Activated T-helper 2 cell treated with anti-CD3 and anti-CD28 coated beads, Interferon-gamma antibody, Interleukin-2, Interleukin-4, amounts not matched to agents 10 μg/mL and 5 μg/mL and 100 μg/mL, durations not matched to agents 14 hours and 24 hours and 36 hours (primary cell): ENCODE data around the gene ITPR2. TPM values are rescaled to one million over a fixed set of nuclear protein-coding genes. Genes with fewer than 3 reads are reported as not detected.
A peak's percentile ranks its signal among the peaks of the same experiment; 100 is the strongest.
"Not testable (repeated sequence)": the region's sequence is repeated elsewhere in the genome, so short reads cannot be mapped to it uniquely, and the experiment has no call there.

Source experiments
- DNase-seq: peaks from one replicate; pipeline ENCODE4 v3.0.0; 2021; ENCODE audit warnings: low spot score
- H3K27ac Mint-ChIP-seq: one replicate; pipeline ENCODE4 v1.8.0; 2021; ENCODE audit warnings: mixed read lengths
- H3K27me3 Mint-ChIP-seq: one replicate; pipeline ENCODE4 v1.8.0; 2021; ENCODE audit warnings: low read depth, mixed read lengths
- H3K36me3 Mint-ChIP-seq: one replicate; pipeline ENCODE4 v1.8.0; 2021; ENCODE audit warnings: low read depth, mixed read lengths
- H3K4me1 Mint-ChIP-seq: one replicate; pipeline ENCODE4 v1.8.0; 2021; ENCODE audit warnings: low read depth, mixed read lengths
- H3K4me3 Mint-ChIP-seq: one replicate; pipeline ENCODE4 v1.8.0; 2021; ENCODE audit warnings: low read depth, mild to moderate bottlenecking, moderate library complexity, mixed read lengths
- H3K9me3 Mint-ChIP-seq: one replicate; pipeline ENCODE4 v1.8.0; 2021; ENCODE audit warnings: mixed read lengths
- intact Hi-C: fragments of 100-400 bp; cut with micrococcal nuclease; formaldehyde crosslinking; loops from one replicate; pipeline ENCODE4 v1.15.1; 2023
- total RNA-seq: library from RNA; stranded (reverse); gene quantifications from 2 replicates; pipeline ENCODE4 v1.2.3, GENCODE V29; 2022

Gene ITPR2
- total RNA-seq, 1 donor from 2014 or later = 49.3 TPM

GRCh38 chr12:26659930-26660329 is 173.1 kb downstream of the ITPR2 start:
- Mint-ChIP-seq H3K36me3 (peaks cover 40% of the 10 kb centered on the region), H3K4me3 (no peak overlapping the region), H3K9me3 (no peaks in the 10 kb centered on the region), H3K4me1 (no peaks in the 10 kb centered on the region), H3K27ac (no peak overlapping the region), H3K27me3 (no peaks in the 10 kb centered on the region)
- no peak for DNase-seq
- intact Hi-C loops = no loop called here

DNA sequence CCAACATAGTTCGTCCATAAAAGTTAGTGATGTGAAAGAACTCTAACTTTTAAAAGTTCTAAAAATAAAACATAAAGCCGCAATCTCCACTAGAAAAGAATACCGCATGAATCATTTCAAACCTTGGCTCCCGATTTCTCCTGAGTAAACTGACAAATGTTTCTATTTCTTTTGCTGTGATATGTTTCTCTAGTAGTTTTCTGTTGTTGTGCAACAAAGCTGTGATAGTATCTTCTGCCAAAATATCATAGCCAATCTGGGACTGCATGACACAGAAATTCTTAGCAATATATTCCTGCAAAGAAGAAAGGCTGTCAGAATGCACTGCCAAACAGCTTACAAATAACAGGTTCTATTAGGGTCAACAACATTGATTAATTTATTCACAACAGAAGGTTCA is 174.0 kb downstream of the ITPR2 start:
- Mint-ChIP-seq H3K27ac (no peak overlapping the region), H3K4me1 (no peaks in the 10 kb centered on the region), H3K9me3 (no peaks in the 10 kb centered on the region), H3K36me3 (peaks cover 44% of the 10 kb centered on the region), H3K27me3 (no peaks in the 10 kb centered on the region), H3K4me3 (no peak overlapping the region)
- intact Hi-C loops = no loop called here
- DNase-seq = no peak

DNA sequence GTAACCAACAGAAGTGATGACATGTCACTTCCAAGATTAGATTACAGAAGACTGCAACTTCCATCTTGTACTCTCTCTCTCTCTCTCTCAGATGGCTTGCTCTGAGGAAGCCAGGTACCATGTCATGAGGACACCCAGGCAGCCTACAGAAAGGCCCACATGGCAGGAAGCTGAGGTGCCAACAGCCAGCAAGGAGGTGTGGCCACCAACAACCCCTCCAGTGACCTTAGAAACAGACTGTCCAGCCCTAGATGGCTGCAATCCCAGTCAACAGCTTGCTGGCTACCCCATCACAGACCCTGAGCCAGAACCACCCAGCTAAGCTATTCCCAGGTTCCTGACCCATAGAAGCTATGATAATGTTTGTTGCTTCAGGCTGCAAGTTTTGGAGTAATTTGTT is 178.4 kb downstream of the ITPR2 start:
- peaks cover 66% of the 10 kb centered on the region for H3K36me3 Mint-ChIP-seq

DNA sequence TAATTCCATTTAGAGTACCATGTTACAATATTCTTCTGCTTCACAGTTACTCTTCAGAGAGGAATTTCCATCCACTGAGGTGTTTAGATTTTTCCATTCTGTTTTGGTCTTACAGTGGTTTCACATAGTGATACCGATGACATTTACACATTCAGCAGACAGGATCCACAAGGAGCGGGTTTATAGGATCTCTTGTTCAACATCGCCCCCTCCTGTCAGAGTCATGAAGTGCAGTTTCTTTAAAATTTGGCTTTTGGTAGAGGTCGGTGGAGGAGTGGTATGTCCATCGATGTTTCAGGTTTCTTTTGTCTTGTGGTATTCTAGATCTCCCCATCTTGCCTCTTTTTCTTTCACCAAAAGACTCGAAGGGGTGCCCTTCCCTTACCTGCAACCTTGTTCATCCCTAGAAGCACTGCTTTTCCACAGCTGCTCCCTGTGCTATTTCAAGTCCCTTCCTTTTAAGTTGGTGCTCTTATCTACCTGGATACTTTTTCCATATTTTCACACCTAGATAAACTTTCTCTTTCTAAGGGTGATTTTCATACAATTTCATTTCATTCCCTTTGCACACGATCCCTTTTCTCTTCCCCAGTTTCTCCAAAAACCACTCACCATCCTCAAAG is 181.3 kb downstream of the ITPR2 start:
- Mint-ChIP-seq H3K27me3 (no peaks in the 10 kb centered on the region), H3K4me3 (no peak overlapping the region), H3K9me3 (peaks cover 13% of the 10 kb centered on the region), H3K27ac (no peak overlapping the region), H3K36me3 (peaks cover 58% of the 10 kb centered on the region), H3K4me1 (peaks cover 5% of the 10 kb centered on the region)
- peak; percentile 18 for DNase-seq
- intact Hi-C loops = loop anchor here (2.0 to 5.0 kb wide), 2 partner anchors 531 to 554 kb away; no protein-coding TSS in a partner anchor

More for the DNA sequence above, 178.4 kb downstream of the ITPR2 start:
- Mint-ChIP-seq H3K27ac (no peak overlapping the region), H3K27me3 (no peaks in the 10 kb centered on the region), H3K4me1 (peaks cover 3% of the 10 kb centered on the region), H3K9me3 (peaks cover 13% of the 10 kb centered on the region), H3K4me3 (no peak overlapping the region)
- no peak for DNase-seq
- intact Hi-C loops = loop anchor here (5.0 kb wide), 1 partner anchor 557 kb away; no protein-coding TSS in a partner anchor

- no peaks in the 10 kb centered on the region for H3K27me3 Mint-ChIP-seq
- H3K36me3 Mint-ChIP-seq = peaks cover 53% of the 10 kb centered on the region
- H3K4me1 Mint-ChIP-seq = peaks cover 5% of the 10 kb centered on the region
These were observed 182.0 kb downstream of the ITPR2 start for GRCh38 chr12:26651036-26651435.

DNA sequence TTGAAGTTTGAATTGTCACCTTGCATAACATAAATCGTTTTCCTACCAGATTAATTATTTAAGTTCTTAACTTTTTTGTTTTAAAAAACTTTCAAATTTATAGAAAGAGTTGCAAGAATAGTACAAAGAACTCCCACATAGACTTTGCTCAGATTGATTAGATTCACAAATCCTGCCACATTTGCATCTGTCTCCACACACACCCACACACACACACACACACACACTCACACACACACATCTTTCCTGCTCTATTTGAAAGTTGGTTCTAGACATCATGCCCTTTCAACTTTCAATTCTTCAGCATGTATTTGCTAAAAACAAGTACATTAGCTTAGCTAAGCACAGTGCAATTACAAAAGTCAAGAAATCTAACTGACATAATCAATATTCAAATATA is 184.0 kb downstream of the ITPR2 start:
- peaks cover 13% of the 10 kb centered on the region for H3K9me3 Mint-ChIP-seq
- H3K4me1 Mint-ChIP-seq = peaks cover 6% of the 10 kb centered on the region
- no peak overlapping the region for H3K4me3 Mint-ChIP-seq
- DNase-seq = no peak
- peaks cover 39% of the 10 kb centered on the region for H3K36me3 Mint-ChIP-seq
- H3K27me3 Mint-ChIP-seq = no peaks in the 10 kb centered on the region
- no peak overlapping the region for H3K27ac Mint-ChIP-seq
- intact Hi-C loops = no loop called here

More at GRCh38 chr12:26651036-26651435, 182.0 kb downstream of the ITPR2 start:
- no peak for DNase-seq
- no peak overlapping the region for H3K27ac Mint-ChIP-seq
- no peak overlapping the region for H3K4me3 Mint-ChIP-seq
- peaks cover 13% of the 10 kb centered on the region for H3K9me3 Mint-ChIP-seq
- intact Hi-C loops = loop anchor here (2.0 to 5.0 kb wide), 2 partner anchors 530 to 554 kb away; no protein-coding TSS in a partner anchor

GRCh38 chr12:26648584-26648983 is 184.4 kb downstream of the ITPR2 start:
- Mint-ChIP-seq H3K36me3 (peaks cover 36% of the 10 kb centered on the region), H3K27ac (no peak overlapping the region), H3K27me3 (no peaks in the 10 kb centered on the region), H3K4me3 (no peak overlapping the region), H3K4me1 (peaks cover 6% of the 10 kb centered on the region), H3K9me3 (peaks cover 13% of the 10 kb centered on the region)
- intact Hi-C loops = no loop called here
- no peak for DNase-seq

- Mint-ChIP-seq H3K9me3 (peaks cover 13% of the 10 kb centered on the region), H3K27ac (no peak overlapping the region), H3K4me3 (no peak overlapping the region), H3K27me3 (no peaks in the 10 kb centered on the region), H3K36me3 (peaks cover 36% of the 10 kb centered on the region), H3K4me1 (peaks cover 6% of the 10 kb centered on the region)
- no peak for DNase-seq
- intact Hi-C loops = no loop called here
These were observed 184.9 kb downstream of the ITPR2 start for GRCh38 chr12:26648066-26648465.

GRCh38 chr12:26647088-26647487 is 185.9 kb downstream of the ITPR2 start:
- Mint-ChIP-seq H3K9me3 (peaks cover 13% of the 10 kb centered on the region), H3K27ac (no peak overlapping the region), H3K4me1 (peaks cover 6% of the 10 kb centered on the region), H3K4me3 (no peak overlapping the region), H3K36me3 (peaks cover 27% of the 10 kb centered on the region), H3K27me3 (no peaks in the 10 kb centered on the region)
- no peak for DNase-seq
- intact Hi-C loops = no loop called here

GRCh38 chr12:26646571-26646970 is 186.4 kb downstream of the ITPR2 start:
- H3K27me3 Mint-ChIP-seq = no peaks in the 10 kb centered on the region
- no peak overlapping the region for H3K27ac Mint-ChIP-seq
- H3K36me3 Mint-ChIP-seq = peaks cover 22% of the 10 kb centered on the region
- peaks cover 6% of the 10 kb centered on the region for H3K4me1 Mint-ChIP-seq
- DNase-seq = no peak
- peaks cover 8% of the 10 kb centered on the region for H3K9me3 Mint-ChIP-seq
- intact Hi-C loops = no loop called here
- no peak overlapping the region for H3K4me3 Mint-ChIP-seq

DNA sequence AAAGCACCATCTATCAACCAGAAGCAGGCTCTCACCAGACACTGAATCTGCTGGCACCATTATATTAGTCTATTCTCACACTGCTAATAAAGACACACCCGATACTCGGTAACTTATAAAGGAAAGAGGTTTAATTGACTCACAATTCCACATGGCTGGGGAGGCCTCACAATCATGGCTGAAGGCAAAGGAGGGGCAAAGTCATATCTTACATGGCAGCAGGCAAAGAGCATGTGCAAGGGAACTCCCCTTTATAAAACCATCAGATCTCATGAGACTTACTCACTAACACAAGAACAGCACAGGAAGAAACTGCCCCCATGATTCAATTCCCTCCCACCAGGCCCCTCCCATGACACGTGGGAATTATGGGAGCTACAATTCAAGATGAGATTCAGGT is 188.6 kb downstream of the ITPR2 start:
- H3K27me3 Mint-ChIP-seq, H3K4me1 Mint-ChIP-seq, intact Hi-C loops, H3K27ac Mint-ChIP-seq, H3K9me3 Mint-ChIP-seq, DNase-seq, H3K4me3 Mint-ChIP-seq: not testable (repeated sequence)
- H3K36me3 Mint-ChIP-seq = peaks cover 12% of the 10 kb centered on the region

GRCh38 chr12:26643532-26644315 is 189.3 kb downstream of the ITPR2 start:
- H3K9me3 Mint-ChIP-seq = no peaks in the 10 kb centered on the region
- DNase-seq = no peak
- H3K4me3 Mint-ChIP-seq = no peak overlapping the region
- intact Hi-C loops = no loop called here
- peaks cover 2% of the 10 kb centered on the region for H3K4me1 Mint-ChIP-seq
- no peak overlapping the region for H3K27ac Mint-ChIP-seq
- H3K27me3 Mint-ChIP-seq = no peaks in the 10 kb centered on the region
- peaks cover 8% of the 10 kb centered on the region for H3K36me3 Mint-ChIP-seq

DNA sequence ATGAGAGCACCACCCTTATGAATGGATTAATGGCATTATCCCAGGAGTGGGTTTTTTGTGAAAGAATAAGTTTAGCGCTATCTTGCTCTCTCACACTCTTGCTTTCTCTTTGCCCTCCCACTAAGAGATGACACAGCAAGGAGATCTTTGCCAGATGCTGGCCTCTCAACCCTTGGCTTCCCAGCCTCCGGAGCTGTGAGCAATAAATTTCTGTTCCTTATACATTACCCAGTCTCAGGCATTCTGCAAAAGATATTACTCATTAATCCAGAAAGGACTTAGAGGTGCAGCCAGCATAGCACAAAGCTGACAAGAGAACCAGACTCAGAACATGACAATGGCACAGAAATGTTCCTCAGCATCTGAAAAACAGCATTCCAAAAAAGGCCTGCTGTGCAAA is 190.6 kb downstream of the ITPR2 start:
- Mint-ChIP-seq H3K9me3 (no peaks in the 10 kb centered on the region), H3K36me3 (peaks cover 5% of the 10 kb centered on the region), H3K4me1 (peaks cover 2% of the 10 kb centered on the region), H3K27ac (no peak overlapping the region), H3K4me3 (no peak overlapping the region), H3K27me3 (no peaks in the 10 kb centered on the region)
- intact Hi-C loops = no loop called here
- no peak for DNase-seq
